ENCODE measurements around the gene EVA1A. TPM values are rescaled to one million over a fixed set of nuclear protein-coding genes. Genes with fewer than 3 reads are reported as not detected.

The EVA1A gene
- total and polyA plus RNA-seq, 7 donors: 0.51 to 2.5 (median 0.83) TPM

- ATAC-seq (no peak), DNase-seq (no peak)
- intact Hi-C loops (cut with DNase I): no loop called here
- Histone ChIP-seq H3K36me3 (ENCODE audit: insufficient read depth in 1 of 2, low read depth in 1 of 2) (no peaks in the 10 kb centered on the region), H3K4me3 (no peak overlapping the region), H3K27me3 (ENCODE audit: insufficient read depth in 3 of 3, low read length in 2 of 3) (no peaks in the 10 kb centered on the region), H3K9me3 (no peaks in the 10 kb centered on the region), H3K27ac (no peak overlapping the region), H3K4me1 (no peaks in the 10 kb centered on the region)
- WGBS, 3 donors: 91 to 95% (median 92%) methylated on average over 6 of the region's 6 CpGs
- TF ChIP-seq, protein P1, sequence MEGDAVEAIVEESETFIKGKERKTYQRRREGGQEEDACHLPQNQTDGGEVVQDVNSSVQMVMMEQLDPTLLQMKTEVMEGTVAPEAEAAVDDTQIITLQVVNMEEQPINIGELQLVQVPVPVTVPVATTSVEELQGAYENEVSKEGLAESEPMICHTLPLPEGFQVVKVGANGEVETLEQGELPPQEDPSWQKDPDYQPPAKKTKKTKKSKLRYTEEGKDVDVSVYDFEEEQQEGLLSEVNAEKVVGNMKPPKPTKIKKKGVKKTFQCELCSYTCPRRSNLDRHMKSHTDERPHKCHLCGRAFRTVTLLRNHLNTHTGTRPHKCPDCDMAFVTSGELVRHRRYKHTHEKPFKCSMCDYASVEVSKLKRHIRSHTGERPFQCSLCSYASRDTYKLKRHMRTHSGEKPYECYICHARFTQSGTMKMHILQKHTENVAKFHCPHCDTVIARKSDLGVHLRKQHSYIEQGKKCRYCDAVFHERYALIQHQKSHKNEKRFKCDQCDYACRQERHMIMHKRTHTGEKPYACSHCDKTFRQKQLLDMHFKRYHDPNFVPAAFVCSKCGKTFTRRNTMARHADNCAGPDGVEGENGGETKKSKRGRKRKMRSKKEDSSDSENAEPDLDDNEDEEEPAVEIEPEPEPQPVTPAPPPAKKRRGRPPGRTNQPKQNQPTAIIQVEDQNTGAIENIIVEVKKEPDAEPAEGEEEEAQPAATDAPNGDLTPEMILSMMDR (IDR thresholded peaks at IDR 0.05): no peak
Observed at GRCh38 chr2:75494137-75494769, 66.5 kb downstream of the EVA1A start.

- TF ChIP-seq, protein P1 (IDR thresholded peaks at IDR 0.05): no peak
- no peak for DNase-seq
- H3K9me3 ChIP-seq: no peaks in the 10 kb centered on the region
- no peaks in the 10 kb centered on the region for H3K27me3 ChIP-seq (ENCODE audit: insufficient read depth in 3 of 3, low read length in 2 of 3)
- no peaks in the 10 kb centered on the region for H3K4me1 ChIP-seq
- ATAC-seq: no peak
- WGBS, 3 donors: 88 to 95% (median 92%) methylated on average over 25 of the region's 25 CpGs
- no peak overlapping the region for H3K27ac ChIP-seq
- H3K36me3 ChIP-seq (ENCODE audit: insufficient read depth in 1 of 2, low read depth in 1 of 2): no peaks in the 10 kb centered on the region
- no peak overlapping the region for H3K4me3 ChIP-seq
- intact Hi-C loops (cut with DNase I): no loop called here
Observed at GRCh38 chr2:75493230-75493629, 67.5 kb downstream of the EVA1A start.

- DNase-seq (no peak), ATAC-seq (no peak)
- Histone ChIP-seq H3K4me3 (no peak overlapping the region), H3K4me1 (no peaks in the 10 kb centered on the region), H3K27ac (no peak overlapping the region), H3K27me3 (ENCODE audit: insufficient read depth in 3 of 3, low read length in 2 of 3) (peaks cover 0 to 2% (median 0%) of the 10 kb centered on the region in 3 donors), H3K36me3 (ENCODE audit: insufficient read depth in 1 of 2, low read depth in 1 of 2) (no peaks in the 10 kb centered on the region), H3K9me3 (no peaks in the 10 kb centered on the region)
- TF ChIP-seq, protein P1 (IDR thresholded peaks at IDR 0.05): no peak
- 51 to 65% (median 64%) methylated on average over 4 of the region's 4 CpGs for WGBS, 3 donors
- intact Hi-C loops (cut with DNase I): no loop called here
Observed at GRCh38 chr2:75491129-75491753, 69.5 kb downstream of the EVA1A start.

DNA sequence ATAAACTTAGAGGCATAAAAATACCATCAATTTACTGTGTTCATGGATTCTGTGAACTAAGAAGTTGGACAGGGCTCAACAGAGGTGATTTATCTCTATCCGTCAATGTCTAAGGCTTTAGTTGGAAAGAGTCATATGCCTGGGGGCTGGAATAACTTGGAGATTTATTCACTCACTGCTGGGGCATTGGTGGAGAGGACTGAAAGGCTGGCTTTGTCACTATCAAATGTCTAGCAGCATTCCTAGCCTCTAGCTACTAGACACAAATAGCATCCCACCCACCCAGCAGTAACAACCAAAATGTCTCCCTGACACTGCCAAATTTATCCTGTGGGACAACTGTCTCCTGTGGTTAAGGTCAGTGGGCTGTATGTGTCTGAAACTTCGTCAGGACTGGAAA lies 71.0 kb downstream of the EVA1A start:
- no peaks in the 10 kb centered on the region for H3K36me3 ChIP-seq (ENCODE audit: insufficient read depth in 1 of 2, low read depth in 1 of 2)
- H3K4me3 ChIP-seq: no peak overlapping the region
- no peak overlapping the region for H3K27ac ChIP-seq
- ATAC-seq (no peak), DNase-seq (no peak)
- peaks cover 0 to 2% (median 0%) of the 10 kb centered on the region in 3 donors for H3K27me3 ChIP-seq (ENCODE audit: insufficient read depth in 3 of 3, low read length in 2 of 3)
- 47 to 70% (median 68%) methylated on average over 2 of the region's 2 CpGs for WGBS, 3 donors
- intact Hi-C loops (cut with DNase I): no loop called here
- H3K9me3 ChIP-seq: no peaks in the 10 kb centered on the region
- H3K4me1 ChIP-seq: no peaks in the 10 kb centered on the region
- TF ChIP-seq, protein P1 (IDR thresholded peaks at IDR 0.05): no peak

Data from psoas muscle (tissue), 8 donors.